GM23338 (cell line): ENCODE data around the gene RPAP2. TPM values are rescaled to one million over a fixed set of nuclear protein-coding genes. Genes with fewer than 3 reads are reported as not detected.

Experiments used
- ATAC-seq: fragments of 200-7000 bp; cut with Tn5 transposase; 3 replicates; pipeline ENCODE4 v1.9.1; 2020
- DNase-seq: peaks from one replicate; pipeline ENCODE4 v3.0.0-alpha.2; 2015; ENCODE audit warnings: low spot score
- H2AFZ ChIP-seq: fragments of 200-600 bp; sonication (generic); 2 replicates; pipeline ENCODE4 v1.8.0; 2016; ENCODE audit warnings: antibody characterized with exemption, mild to moderate bottlenecking, moderate library complexity
- H3F3A ChIP-seq: fragments of 200-600 bp; sonication (generic); replicated peaks from 2 replicates; pipeline ENCODE4 v1.8.0; 2017; ENCODE audit warnings: antibody characterized with exemption, mixed run types, low read depth
- H3K27ac ChIP-seq: fragments of 200-600 bp; sonication (generic); 2 replicates; pipeline ENCODE4 v1.6.1; 2016; ENCODE audit warnings: low read depth
- H3K27me3 ChIP-seq: fragments of 200-600 bp; sonication (generic); 2 replicates; pipeline ENCODE4 v1.8.0; 2016; ENCODE audit warnings: mild to moderate bottlenecking, mixed run types, moderate library complexity; ENCODE audit not compliant: insufficient read depth
- H3K36me3 ChIP-seq: fragments of 200-600 bp; sonication (generic); 2 replicates; pipeline ENCODE4 v1.8.0; 2016; ENCODE audit warnings: mild to moderate bottlenecking; ENCODE audit not compliant: insufficient read depth
- H3K4me1 ChIP-seq: fragments of 200-600 bp; sonication (generic); 2 replicates; pipeline ENCODE4 v1.8.0; 2016; ENCODE audit warnings: mild to moderate bottlenecking, moderate library complexity; ENCODE audit not compliant: insufficient read depth
- H3K4me2 ChIP-seq: fragments of 200-600 bp; sonication (generic); 2 replicates; pipeline ENCODE4 v1.7.1; 2017; ENCODE audit warnings: mixed run types
- H3K4me3 ChIP-seq: fragments of 200-600 bp; sonication (generic); 2 replicates; pipeline ENCODE4 v1.6.1; 2016; ENCODE audit warnings: mixed run types
- H3K79me2 ChIP-seq: fragments of 200-600 bp; sonication (generic); replicated peaks from 2 replicates; pipeline ENCODE4 v1.8.0; 2017; ENCODE audit warnings: mild to moderate bottlenecking; ENCODE audit not compliant: insufficient read depth
- H3K9me2 ChIP-seq: fragments of 200-600 bp; sonication (generic); 2 replicates; pipeline ENCODE4 v1.8.0; 2017; ENCODE audit not compliant: insufficient read depth
- H4K20me1 ChIP-seq: fragments of 200-600 bp; sonication (generic); replicated peaks from 2 replicates; pipeline ENCODE4 v1.8.0; 2017; ENCODE audit warnings: mild to moderate bottlenecking; ENCODE audit not compliant: insufficient read depth
- H3K27ac Mint-ChIP-seq: 2 replicates; pipeline ENCODE4 v1.8.0; 2020; ENCODE audit warnings: inconsistent platforms, mild to moderate bottlenecking, moderate library complexity, mixed read lengths
- H3K27me3 Mint-ChIP-seq: 3 replicates; pipeline ENCODE4 v1.8.0; 2022; ENCODE audit warnings: low read depth, mild to moderate bottlenecking, moderate library complexity, mixed read lengths, inconsistent platforms; ENCODE audit not compliant: insufficient read depth, poor library complexity
- H3K36me3 Mint-ChIP-seq: 3 replicates; pipeline ENCODE4 v1.8.0; 2021; ENCODE audit warnings: low read depth, mild to moderate bottlenecking, inconsistent platforms, moderate library complexity, mixed read lengths
- H3K4me1 Mint-ChIP-seq: 3 replicates; pipeline ENCODE4 v1.8.0; 2020; ENCODE audit warnings: mild to moderate bottlenecking, inconsistent platforms, mixed read lengths
- H3K4me3 Mint-ChIP-seq: 3 replicates; pipeline ENCODE4 v1.8.0; 2021; ENCODE audit warnings: moderate library complexity, mild to moderate bottlenecking, inconsistent platforms, mixed read lengths
- H3K9me3 Mint-ChIP-seq: 3 replicates; pipeline ENCODE4 v1.8.0; 2020; ENCODE audit warnings: moderate library complexity, mild to moderate bottlenecking, inconsistent platforms, mixed read lengths
- CREB1 ChIP-seq: fragments of 250-450 bp; sonication (Bioruptor Pico); IDR thresholded peaks from 2 replicates; pipeline ENCODE4 v1.5.0; 2020; ENCODE audit warnings: low read depth, mild to moderate bottlenecking, moderate library complexity
- CTCF ChIP-seq, 2 experiments: fragments of 200-600 bp in 1 of 2; sonication (generic) in 1 of 2; conservative IDR thresholded peaks; 2 replicates each; pipeline versions ENCODE4 v1.5.1 to v1.6.1; 2016 to 2017; ENCODE audit warnings: antibody characterized with exemption in 2 of 2, low read depth in 2 of 2, mild to moderate bottlenecking in 2 of 2, moderate library complexity in 1 of 2
- JUNB ChIP-seq: IDR thresholded peaks from one replicate; pipeline ENCODE4 v1.6.1; 2016; ENCODE audit warnings: antibody characterized with exemption; ENCODE audit not compliant: unreplicated experiment
- NANOG ChIP-seq: IDR thresholded peaks from 2 replicates; pipeline ENCODE4 v1.6.1; 2016; ENCODE audit warnings: antibody characterized with exemption, borderline replicate concordance
- POLR2AphosphoS5 ChIP-seq: IDR thresholded peaks from 2 replicates; pipeline ENCODE4 v1.6.1; 2016; ENCODE audit warnings: antibody characterized with exemption, low read depth
- STAT1 ChIP-seq: IDR thresholded peaks from one replicate; pipeline ENCODE4 v1.6.1; 2016; ENCODE audit warnings: antibody characterized with exemption; ENCODE audit not compliant: unreplicated experiment
- ZNF114 ChIP-seq: fragments of 250-450 bp; sonication (Bioruptor Pico); IDR thresholded peaks from 2 replicates; pipeline ENCODE4 v1.5.0; 2020; ENCODE audit warnings: mild to moderate bottlenecking, moderate library complexity
- ZNF331 ChIP-seq: fragments of 250-450 bp; sonication (Bioruptor Pico); IDR thresholded peaks from 2 replicates; pipeline ENCODE4 v1.5.0; 2020; ENCODE audit warnings: low read depth, mild to moderate bottlenecking, moderate library complexity
- polyA plus RNA-seq: library from polyadenylated mRNA; unstranded; fragments of >200 nt; fragmentation: Nextera tagmentation; extraction: Ambion mirVana; gene quantifications from 2 replicates; pipeline ENCODE4 v1.2.1, GENCODE V29; 2016
- total RNA-seq: library from RNA; depleted of rRNA; stranded (reverse); fragments of >200 nt; shearing (Covaris generic); gene quantifications from 2 replicates; pipeline ENCODE4 v1.2.3, GENCODE V29; 2014

Gene RPAP2
- total and polyA plus RNA-seq, 2 experiments from 2014 or later: 26.6 to 30.4 TPM

GRCh38 chr1:92314024-92314423, 15.2 kb downstream of the RPAP2 start (continued):
- no peak for TF ChIP-seq CTCF (conservative IDR thresholded peaks at IDR 0.05; ENCODE audit: low read depth in 2 of 2)
- no peak for TF ChIP-seq ZNF114 (CRISPR knock-in tag)

GRCh38 chr1:92315766-92316599, 17.1 kb downstream of the RPAP2 start:
- Histone ChIP-seq H3K27ac (no peak overlapping the region), H3K79me2 (no peaks in the 10 kb centered on the region), H3K4me2 (no peak overlapping the region), H2AFZ (no peak overlapping the region), H3K9me2 (no peaks in the 10 kb centered on the region), H3K4me3 (no peak overlapping the region), H3K4me1 (no peaks in the 10 kb centered on the region), H3F3A (no peaks in the 10 kb centered on the region), H4K20me1 (no peaks in the 10 kb centered on the region), H3K27me3 (no peaks in the 10 kb centered on the region), H3K36me3 (no peaks in the 10 kb centered on the region)
- TF ChIP-seq CTCF (conservative IDR thresholded peaks at IDR 0.05; ENCODE audit: low read depth in 2 of 2) (0 out of 4 replicates have a peak, but pooled peaks of 1 of the 2 experiments have one; percentile 17), ZNF331 (no peak)
- no peak for DNase-seq
- Mint-ChIP-seq H3K9me3 (no peaks in the 10 kb centered on the region; the same call in 2 of the 3 replicates), H3K4me1 (no peaks in the 10 kb centered on the region), H3K36me3 (0 out of 3 replicates have a peak, but pooled peaks cover 3% of the 10 kb centered on the region), H3K4me3 (no peak overlapping the region), H3K27ac (no peak overlapping the region), H3K27me3 (peaks cover 2% of the 10 kb centered on the region)
- ATAC-seq: no peak

- Mint-ChIP-seq H3K9me3 (no peaks in the 10 kb centered on the region; the same call in 2 of the 3 replicates), H3K4me1 (no peaks in the 10 kb centered on the region), H3K27me3 (peaks cover 2% of the 10 kb centered on the region), H3K4me3 (no peak overlapping the region), H3K36me3 (0 out of 3 replicates have a peak, but pooled peaks cover 3% of the 10 kb centered on the region), H3K27ac (no peak overlapping the region)
- no peaks in the 10 kb centered on the region for H3K27me3 ChIP-seq
- H3K79me2 ChIP-seq: no peaks in the 10 kb centered on the region
- H3K27ac ChIP-seq: no peak overlapping the region
- H3K4me3 ChIP-seq: no peak overlapping the region
- no peak overlapping the region for H2AFZ ChIP-seq
- H4K20me1 ChIP-seq: no peaks in the 10 kb centered on the region
- ATAC-seq: no peak
- H3K9me2 ChIP-seq: no peaks in the 10 kb centered on the region
- no peak overlapping the region for H3K4me2 ChIP-seq
- no peak for DNase-seq
- H3K4me1 ChIP-seq: no peaks in the 10 kb centered on the region
- no peaks in the 10 kb centered on the region for H3K36me3 ChIP-seq
- no peaks in the 10 kb centered on the region for H3F3A ChIP-seq
- no peak for TF ChIP-seq NANOG
- TF ChIP-seq STAT1: no peak
- no peak for TF ChIP-seq JUNB
- TF ChIP-seq POLR2AphosphoS5: no peak
- TF ChIP-seq CREB1 (CRISPR knock-in tag): no peak
- TF ChIP-seq ZNF114 (CRISPR knock-in tag): no peak
Observed at GRCh38 chr1:92317836-92318493, 19.1 kb downstream of the RPAP2 start.
